GM23248 (cell line): ENCODE measurements around the gene PIGR. TPM values are rescaled to one million over a fixed set of nuclear protein-coding genes. Genes with fewer than 3 reads are reported as not detected.
A peak's percentile ranks its signal among the peaks of the same experiment; 100 is the strongest.

ENCODE experiments used
- DNase-seq: peaks from one replicate; pipeline ENCODE4 v3.0.0-alpha.2; 2015
- H2AFZ ChIP-seq: fragments of 200-600 bp; sonication (generic); 2 replicates; pipeline ENCODE4 v1.6.1; 2016; ENCODE audit warnings: antibody characterized with exemption
- H3F3A ChIP-seq: fragments of 200-600 bp; sonication (generic); 2 replicates; pipeline ENCODE4 v1.6.1; 2016; ENCODE audit warnings: mild to moderate bottlenecking, antibody characterized with exemption, mixed run types; ENCODE audit not compliant: insufficient read depth
- H3K27ac ChIP-seq: fragments of 200-600 bp; sonication (generic); 2 replicates; pipeline ENCODE4 v1.5.1; 2016; ENCODE audit warnings: mild to moderate bottlenecking
- H3K27me3 ChIP-seq: fragments of 200-600 bp; sonication (generic); replicated peaks from 2 replicates; pipeline ENCODE4 v1.6.1; 2016; ENCODE audit warnings: mild to moderate bottlenecking; ENCODE audit not compliant: insufficient read depth
- H3K36me3 ChIP-seq: fragments of 200-600 bp; sonication (generic); 2 replicates; pipeline ENCODE4 v1.6.1; 2016; ENCODE audit warnings: low read depth, mild to moderate bottlenecking
- H3K4me1 ChIP-seq: fragments of 200-600 bp; sonication (generic); 2 replicates; pipeline ENCODE4 v1.6.1; 2016; ENCODE audit warnings: mild to moderate bottlenecking; ENCODE audit not compliant: insufficient read depth
- H3K4me2 ChIP-seq: fragments of 200-600 bp; sonication (generic); one replicate; pipeline ENCODE4 v1.6.1; 2016; ENCODE audit warnings: mild to moderate bottlenecking; ENCODE audit not compliant: unreplicated experiment
- H3K4me3 ChIP-seq: fragments of 200-600 bp; sonication (generic); 2 replicates; pipeline ENCODE4 v1.5.1; 2016; ENCODE audit warnings: mild to moderate bottlenecking
- H3K79me2 ChIP-seq: fragments of 200-600 bp; sonication (generic); 2 replicates; pipeline ENCODE4 v1.6.1; 2016; ENCODE audit warnings: mild to moderate bottlenecking; ENCODE audit not compliant: insufficient read depth
- H3K9ac ChIP-seq: fragments of 200-600 bp; sonication (generic); 2 replicates; pipeline ENCODE4 v1.6.1; 2016; ENCODE audit warnings: mild to moderate bottlenecking
- H3K9me2 ChIP-seq: fragments of 200-600 bp; sonication (generic); 2 replicates; pipeline ENCODE4 v1.6.1; 2016; ENCODE audit warnings: mixed run types, mild to moderate bottlenecking, moderate library complexity; ENCODE audit not compliant: insufficient read depth
- H3K9me3 ChIP-seq: fragments of 200-600 bp; sonication (generic); one replicate; pipeline ENCODE4 v1.6.1; 2017; ENCODE audit warnings: low read depth
- H4K20me1 ChIP-seq: fragments of 200-600 bp; sonication (generic); 2 replicates; pipeline ENCODE4 v1.6.0; 2016; ENCODE audit not compliant: insufficient read depth
- EZH2 ChIP-seq: fragments of 200-600 bp; sonication (generic); IDR thresholded peaks from 2 replicates; pipeline ENCODE4 v1.6.1; 2018; ENCODE audit warnings: antibody characterized with exemption, mild to moderate bottlenecking; ENCODE audit not compliant: insufficient read depth, poor library complexity, severe bottlenecking
- EZH2phosphoT487 ChIP-seq: fragments of 200-600 bp; sonication (generic); IDR thresholded peaks from 2 replicates; pipeline ENCODE4 v1.6.1; 2018; ENCODE audit warnings: antibody characterized with exemption, moderate library complexity, mild to moderate bottlenecking, low read depth; ENCODE audit not compliant: insufficient read depth
- WGBS, 2 experiments: methylation state at CpG; one replicate each; pipeline ENCODE4 v1.1.6; 2015 to 2017; ENCODE audit warnings: low lambda C conversion rate in 2 of 2, low coverage in 1 of 2; ENCODE audit errors: missing lambda C conversion rate in 2 of 2; 5-methylcytosine and 5-hydroxymethylcytosine counted together
- in situ Hi-C: fragments of 300-500 bp; cut with MboI; formaldehyde crosslinking; loops from 2 replicates; pipeline ENCODE4 v1.15.0; 2020
- polyA plus RNA-seq: library from polyadenylated mRNA; unstranded; fragments of >200 nt; fragmentation: Nextera tagmentation; extraction: Ambion mirVana; gene quantifications from 2 replicates; pipeline ENCODE4 v1.2.1, GENCODE V29; 2016
- total RNA-seq: library from RNA; depleted of rRNA; stranded (reverse); fragments of >200 nt; shearing (Covaris generic); gene quantifications from 2 replicates; pipeline ENCODE4 v1.2.3, GENCODE V29; 2014

PIGR gene
- total and polyA plus RNA-seq, 2 experiments from 2014 or later, result not detected

DNA sequence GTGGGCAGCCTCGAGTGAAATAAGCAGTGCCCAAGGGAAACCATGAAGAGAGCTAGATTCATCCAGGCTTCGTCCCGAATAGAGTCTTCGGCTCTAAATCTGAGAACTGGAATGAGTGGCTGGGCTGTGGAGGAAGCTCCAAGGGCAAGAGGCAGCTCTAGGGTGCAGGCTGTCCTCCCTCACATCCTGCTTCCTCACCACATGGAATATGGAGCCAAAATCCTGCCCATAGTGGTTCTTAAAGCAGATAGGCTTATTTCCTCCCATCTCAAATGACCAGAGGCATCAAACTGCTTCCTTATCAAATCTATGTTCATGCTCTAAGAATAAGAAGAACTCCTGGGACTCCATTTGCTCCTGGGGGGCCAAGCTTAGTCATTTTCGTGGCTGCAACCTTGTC, 46.5 kb downstream of the PIGR start:
- Histone ChIP-seq H3F3A (peaks cover 18% of the 10 kb centered on the region), H3K27me3 (no peaks in the 10 kb centered on the region), H3K9ac (no peak overlapping the region), H3K4me1 (peaks cover 50% of the 10 kb centered on the region), H3K9me3 (no peaks in the 10 kb centered on the region), H4K20me1 (no peaks in the 10 kb centered on the region), H3K4me3 (no peak overlapping the region), H3K79me2 (no peaks in the 10 kb centered on the region), H3K9me2 (no peaks in the 10 kb centered on the region), H3K36me3 (no peaks in the 10 kb centered on the region), H3K4me2 (no peak overlapping the region), H2AFZ (no peak overlapping the region), H3K27ac (no peak overlapping the region)
- no peak for TF ChIP-seq EZH2
- no peak for TF ChIP-seq EZH2phosphoT487
- in situ Hi-C loops, result no loop called here
- whole genome bisulfite sequencing, 2 experiments, result 99 to 100% methylated on average over 5 of the region's 5 CpGs
- DNase-seq, result no peak

DNA sequence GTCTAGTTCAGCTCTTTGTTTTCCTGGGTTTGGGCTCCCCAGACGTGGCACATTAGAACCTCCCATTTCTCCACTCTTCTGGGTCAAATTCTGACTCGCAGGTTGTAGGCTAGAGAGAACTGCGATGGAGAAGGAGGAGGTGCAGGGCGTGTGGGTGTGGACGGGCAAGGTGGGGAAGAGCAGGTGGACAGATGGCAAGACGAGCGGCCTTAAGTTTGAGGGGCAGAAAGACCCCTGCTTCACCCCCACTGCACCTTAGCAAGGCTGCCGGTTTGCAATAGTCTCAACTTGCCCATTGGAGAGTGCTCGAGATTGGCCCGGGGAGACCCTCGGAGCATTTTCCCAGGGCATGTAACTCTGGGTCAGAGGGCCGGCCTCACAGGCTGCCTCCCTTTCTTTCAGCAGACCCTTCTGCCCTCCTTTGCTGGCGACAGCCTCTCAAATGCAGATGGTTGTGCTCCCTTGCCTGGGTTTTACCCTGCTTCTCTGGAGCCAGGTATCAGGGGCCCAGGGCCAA, 47.3 kb downstream of the PIGR start:
- peak overlapping the region; percentile 56; the same call in 1 of the 2 replicates for H2AFZ ChIP-seq
- H3K4me3 ChIP-seq, result no peak overlapping the region
- no peaks in the 10 kb centered on the region for H3K9me2 ChIP-seq
- no peaks in the 10 kb centered on the region for H3K79me2 ChIP-seq
- peaks cover 46% of the 10 kb centered on the region for H3K4me1 ChIP-seq
- peaks cover 12% of the 10 kb centered on the region; the same call in 1 of the 2 replicates for H3F3A ChIP-seq
- TF ChIP-seq EZH2phosphoT487 (no peak), EZH2 (no peak)
- peak overlapping the region; percentile 60 for H3K9ac ChIP-seq
- 83 to 86% methylated on average over 13 of the region's 13 CpGs for WGBS, 2 experiments
- H4K20me1 ChIP-seq, result no peaks in the 10 kb centered on the region
- peak overlapping the region; percentile 72 for H3K4me2 ChIP-seq
- H3K36me3 ChIP-seq, result no peaks in the 10 kb centered on the region
- peak overlapping the region; percentile 73 for H3K27ac ChIP-seq
- DNase-seq, result no peak
- H3K9me3 ChIP-seq, result no peaks in the 10 kb centered on the region
- H3K27me3 ChIP-seq, result no peaks in the 10 kb centered on the region
- in situ Hi-C loops, result no loop called here

DNA sequence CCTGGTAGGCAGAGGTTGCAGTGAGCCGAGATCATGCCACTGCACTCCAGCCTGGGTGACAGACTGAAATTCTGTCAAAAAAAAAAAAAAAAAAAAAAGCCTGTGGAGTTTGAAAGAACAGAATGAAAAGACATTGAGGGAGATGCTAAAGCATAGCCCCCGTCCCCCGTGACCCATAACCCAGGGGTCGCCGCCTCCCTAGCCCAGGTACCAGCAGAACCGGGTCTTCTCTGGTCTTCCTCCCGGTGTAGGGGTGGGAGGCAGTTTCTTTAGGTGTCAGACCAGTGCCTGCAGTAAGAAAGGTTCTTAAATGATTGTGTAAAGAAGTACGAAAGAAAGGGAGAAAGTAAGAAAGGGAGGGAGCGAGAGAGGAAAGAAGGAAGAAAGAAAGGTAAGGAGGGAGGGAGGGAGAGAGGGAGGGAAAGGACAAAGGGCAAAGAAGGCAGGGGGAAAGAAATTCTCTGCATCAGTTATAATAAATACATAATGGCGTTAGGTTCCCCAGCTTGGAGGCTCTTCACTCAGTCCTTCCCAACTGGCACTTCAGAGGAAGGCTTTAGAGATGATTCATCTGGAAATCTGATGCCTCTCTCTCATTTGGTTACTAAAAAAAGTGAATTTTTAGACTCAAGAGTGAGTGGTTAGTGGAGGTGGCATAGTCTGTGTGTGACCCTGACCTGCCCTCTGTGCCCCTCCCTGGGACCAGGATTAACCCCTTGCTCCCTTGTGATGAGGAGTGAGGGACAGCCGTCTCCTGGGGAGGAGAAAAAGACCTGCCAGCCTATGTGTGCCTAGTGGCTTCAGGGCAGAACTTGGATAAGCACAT, 48.0 kb downstream of the PIGR start:
- in situ Hi-C loops, result no loop called here
- 55 to 59% methylated on average over 11 of the region's 11 CpGs for WGBS, 2 experiments
- Histone ChIP-seq H3K4me1 (peaks cover 40% of the 10 kb centered on the region), H3K9me3 (no peaks in the 10 kb centered on the region), H3K4me2 (peak overlapping the region; percentile 72), H3F3A (peaks cover 15% of the 10 kb centered on the region; the same call in 1 of the 2 replicates), H3K36me3 (no peaks in the 10 kb centered on the region), H3K27ac (peak overlapping the region; percentile 73), H4K20me1 (no peaks in the 10 kb centered on the region), H3K9me2 (no peaks in the 10 kb centered on the region), H3K4me3 (no peak overlapping the region), H3K9ac (peak overlapping the region; percentile 60), H2AFZ (peak overlapping the region; percentile 56), H3K79me2 (no peaks in the 10 kb centered on the region), H3K27me3 (no peaks in the 10 kb centered on the region)
- peak; percentile 89 for DNase-seq
- no peak for TF ChIP-seq EZH2phosphoT487
- TF ChIP-seq EZH2, result no peak

DNA sequence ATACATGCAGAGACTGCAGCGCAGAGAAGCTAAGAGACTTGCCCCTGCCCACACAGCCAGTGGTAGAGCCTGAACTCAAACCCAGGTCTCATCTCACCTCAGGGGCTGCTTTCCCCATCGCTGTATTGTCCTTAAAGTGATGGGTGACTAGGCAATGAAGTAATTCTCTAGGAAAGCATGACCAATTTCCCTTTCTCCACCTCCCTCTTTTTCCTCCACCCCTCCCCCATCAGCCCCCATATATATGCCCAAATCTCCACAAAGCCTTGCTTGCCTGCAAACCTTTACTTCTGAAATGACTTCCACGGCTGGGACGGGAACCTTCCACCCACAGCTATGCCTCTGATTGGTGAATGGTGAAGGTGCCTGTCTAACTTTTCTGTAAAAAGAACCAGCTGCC, 49.1 kb downstream of the PIGR start, which contains the start of gene IL24:
Gene IL24, plus strand, starts transcription at position 269 of the 400 bp plus-strand sequence. CDS start 390 bp downstream, outside the sequence.
- peaks cover 48% of the 10 kb centered on the region for H3K4me1 ChIP-seq
- H3K9me3 ChIP-seq, result no peaks in the 10 kb centered on the region
- H2AFZ ChIP-seq, result peak within 1 kb of the TSS; percentile 56
- peak within 1 kb of the TSS; percentile 65 for H3K9ac ChIP-seq
- DNase-seq, result peak; percentile 39
- no peaks in the 10 kb centered on the region for H3K79me2 ChIP-seq
- H3F3A ChIP-seq, result peaks cover 23% of the 10 kb centered on the region
- 77 to 80% methylated on average over 4 of the region's 4 CpGs for WGBS, 2 experiments
- H4K20me1 ChIP-seq, result no peaks in the 10 kb centered on the region
- no peak within 1 kb of the TSS for H3K4me3 ChIP-seq
- H3K9me2 ChIP-seq, result no peaks in the 10 kb centered on the region
- no peaks in the 10 kb centered on the region for H3K36me3 ChIP-seq
- TF ChIP-seq EZH2 (no peak), EZH2phosphoT487 (no peak)
- in situ Hi-C loops, result no loop called here
- no peaks in the 10 kb centered on the region for H3K27me3 ChIP-seq
- peak within 1 kb of the TSS; percentile 83 for H3K27ac ChIP-seq
- H3K4me2 ChIP-seq, result peak within 1 kb of the TSS; percentile 57
